DND-41 (cell line): ENCODE measurements around the gene WDR86.
A peak's percentile ranks its signal among the peaks of the same experiment; 100 is the strongest.

Experiments used
- ATAC-seq: fragments of 200-7000 bp; cut with Tn5 transposase; 3 replicates; pipeline ENCODE4 v1.9.1; 2021; ENCODE audit warnings: low read depth; ENCODE audit not compliant: insufficient read depth
- DNase-seq: peaks from one replicate; pipeline ENCODE4 v3.0.0-alpha.2; 2020
- H2AFZ ChIP-seq: 2 replicates; pipeline ENCODE4 v1.6.0; 2012; ENCODE audit warnings: low read depth, low read length
- H3K27ac ChIP-seq: 2 replicates; pipeline ENCODE4 v1.5.1; 2012; ENCODE audit warnings: low read length, inconsistent platforms
- H3K27me3 ChIP-seq: fragments of 200-600 bp; sonication (generic); 2 replicates; pipeline ENCODE4 v1.6.0; 2012; ENCODE audit warnings: low read length, mild to moderate bottlenecking, inconsistent platforms; ENCODE audit not compliant: insufficient read depth, poor library complexity
- H3K36me3 ChIP-seq: 2 replicates; pipeline ENCODE4 v1.5.1; 2012; ENCODE audit warnings: low read length, inconsistent platforms; ENCODE audit not compliant: insufficient read depth
- H3K4me1 ChIP-seq: 2 replicates; pipeline ENCODE4 v1.5.1; 2012; ENCODE audit warnings: mild to moderate bottlenecking, low read length; ENCODE audit not compliant: insufficient read depth
- H3K4me2 ChIP-seq: 2 replicates; pipeline ENCODE4 v1.6.0; 2012; ENCODE audit warnings: mild to moderate bottlenecking, moderate library complexity, low read length, inconsistent platforms; ENCODE audit not compliant: insufficient read depth
- H3K4me3 ChIP-seq, 2 experiments: fragments of 200-600 bp in 1 of 2; shearing (Covaris generic) in 1 of 2; 2 replicates each; pipeline ENCODE4 v1.5.1; 2012 to 2016; ENCODE audit warnings: inconsistent platforms in 2 of 2, low read length in 2 of 2, mild to moderate bottlenecking in 2 of 2, low read depth in 1 of 2, moderate library complexity in 1 of 2
- H3K79me2 ChIP-seq: 2 replicates; pipeline ENCODE4 v1.6.0; 2012; ENCODE audit warnings: low read length, inconsistent platforms; ENCODE audit not compliant: insufficient read depth
- H3K9ac ChIP-seq: 2 replicates; pipeline ENCODE4 v1.6.0; 2012; ENCODE audit warnings: low read depth, mild to moderate bottlenecking, inconsistent platforms, low read length, moderate library complexity
- H3K9me3 ChIP-seq: 2 replicates; pipeline ENCODE4 v1.5.1; 2012; ENCODE audit warnings: low read length, moderate library complexity, mild to moderate bottlenecking, inconsistent platforms; ENCODE audit not compliant: insufficient read depth, severe bottlenecking
- H4K20me1 ChIP-seq: 2 replicates; pipeline ENCODE4 v1.6.0; 2012; ENCODE audit warnings: low read length; ENCODE audit not compliant: insufficient read depth
- EZH2 ChIP-seq: IDR thresholded peaks from 3 replicates; pipeline ENCODE4 v1.6.1; 2012; ENCODE audit warnings: borderline replicate concordance, low read depth, mild to moderate bottlenecking, moderate library complexity, low read length, inconsistent platforms; ENCODE audit not compliant: severe bottlenecking
- TF ChIP-seq, protein P1 (sequence below): IDR thresholded peaks from 2 replicates; pipeline ENCODE4 v1.5.1; 2012; ENCODE audit warnings: borderline replicate concordance, low read length, moderate library complexity, mild to moderate bottlenecking; ENCODE audit not compliant: poor library complexity, severe bottlenecking; ENCODE audit errors: extremely low read depth

Gene WDR86

DNA sequence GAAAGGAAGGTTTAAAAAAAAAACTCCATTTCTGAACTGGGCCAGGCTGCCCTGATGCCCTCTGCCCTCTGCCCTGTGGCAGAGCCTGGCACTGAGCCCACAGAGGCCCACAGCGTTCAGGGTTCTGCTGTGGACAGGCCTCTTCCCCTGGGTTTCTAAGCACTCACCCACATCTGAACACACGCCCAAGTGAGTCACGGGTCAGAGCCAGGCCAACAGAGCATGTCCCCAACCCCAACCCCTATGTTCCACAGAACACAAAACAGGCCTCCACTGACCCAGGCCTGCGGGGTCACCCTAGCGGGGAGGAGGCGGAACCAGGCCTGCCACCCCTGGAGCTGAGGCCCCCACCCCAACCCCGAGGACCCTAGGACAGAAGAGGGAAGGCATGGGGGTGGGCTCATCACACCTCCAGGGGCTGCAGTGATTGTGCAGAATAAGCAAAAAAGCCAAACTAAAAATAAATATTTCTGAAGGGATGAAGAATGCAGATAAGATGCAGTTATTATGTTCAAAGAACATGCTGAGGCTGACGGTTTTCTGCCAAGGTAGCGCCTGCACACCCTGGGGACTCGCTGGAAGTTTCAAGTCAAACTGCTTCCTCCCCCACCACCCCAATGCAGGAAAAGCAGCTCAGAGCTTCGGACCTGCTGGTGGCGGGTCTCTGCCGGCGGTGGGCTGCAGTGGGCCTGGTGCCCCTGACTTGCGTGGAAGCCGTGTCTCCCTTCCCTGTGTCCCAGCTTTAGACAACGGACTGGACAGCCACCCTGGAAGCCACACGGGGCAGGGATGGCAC is 5.4 kb downstream of the WDR86 start:
- peak; percentile 66 for DNase-seq
- Histone ChIP-seq H3K9ac (peak overlapping the region; percentile 46), H4K20me1 (no peaks in the 10 kb centered on the region), H3K4me1 (peaks cover 71% of the 10 kb centered on the region), H3K9me3 (no peaks in the 10 kb centered on the region), H3K79me2 (peaks cover 28% of the 10 kb centered on the region), H3K27me3 (no peaks in the 10 kb centered on the region), H3K4me2 (peak overlapping the region; percentile 48), H3K27ac (peak overlapping the region; percentile 88), H3K36me3 (peaks cover 11% of the 10 kb centered on the region; the same call in 1 of the 2 replicates), H2AFZ (no peak overlapping the region), H3K4me3 (peak overlapping the region in 1 of 2 experiments; percentile 18; a peak in 1 of 4 replicates)
- TF ChIP-seq, protein P1, sequence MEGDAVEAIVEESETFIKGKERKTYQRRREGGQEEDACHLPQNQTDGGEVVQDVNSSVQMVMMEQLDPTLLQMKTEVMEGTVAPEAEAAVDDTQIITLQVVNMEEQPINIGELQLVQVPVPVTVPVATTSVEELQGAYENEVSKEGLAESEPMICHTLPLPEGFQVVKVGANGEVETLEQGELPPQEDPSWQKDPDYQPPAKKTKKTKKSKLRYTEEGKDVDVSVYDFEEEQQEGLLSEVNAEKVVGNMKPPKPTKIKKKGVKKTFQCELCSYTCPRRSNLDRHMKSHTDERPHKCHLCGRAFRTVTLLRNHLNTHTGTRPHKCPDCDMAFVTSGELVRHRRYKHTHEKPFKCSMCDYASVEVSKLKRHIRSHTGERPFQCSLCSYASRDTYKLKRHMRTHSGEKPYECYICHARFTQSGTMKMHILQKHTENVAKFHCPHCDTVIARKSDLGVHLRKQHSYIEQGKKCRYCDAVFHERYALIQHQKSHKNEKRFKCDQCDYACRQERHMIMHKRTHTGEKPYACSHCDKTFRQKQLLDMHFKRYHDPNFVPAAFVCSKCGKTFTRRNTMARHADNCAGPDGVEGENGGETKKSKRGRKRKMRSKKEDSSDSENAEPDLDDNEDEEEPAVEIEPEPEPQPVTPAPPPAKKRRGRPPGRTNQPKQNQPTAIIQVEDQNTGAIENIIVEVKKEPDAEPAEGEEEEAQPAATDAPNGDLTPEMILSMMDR, result no peak
- no peak for TF ChIP-seq EZH2
- ATAC-seq, result peak; percentile 48

DNA sequence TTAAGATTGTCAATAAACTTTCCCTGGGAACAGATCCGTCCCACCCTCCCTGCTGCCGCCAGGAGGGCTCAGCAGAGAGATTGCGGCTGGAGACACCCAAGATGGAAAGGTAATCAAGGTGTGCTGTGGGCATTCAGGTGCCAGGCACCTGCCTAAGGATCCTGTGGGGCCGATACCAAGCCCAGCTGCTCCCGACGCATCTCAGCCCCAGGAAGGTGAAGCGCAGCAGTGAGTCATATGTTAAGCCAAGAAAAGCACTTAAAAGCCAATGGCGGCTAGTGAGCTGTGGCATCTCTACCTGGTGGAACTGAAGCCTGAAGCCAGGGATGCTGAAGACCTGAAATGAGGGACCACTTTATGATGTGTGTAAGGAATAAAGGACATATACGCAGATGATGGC is 6.1 kb downstream of the WDR86 start:
- DNase-seq (peak; percentile 31), ATAC-seq (peak; percentile 20; the same call in 2 of the 3 replicates)
- H2AFZ ChIP-seq, result 0 out of 2 replicates have a peak overlapping the region, but pooled peaks have one; percentile 11

DNA sequence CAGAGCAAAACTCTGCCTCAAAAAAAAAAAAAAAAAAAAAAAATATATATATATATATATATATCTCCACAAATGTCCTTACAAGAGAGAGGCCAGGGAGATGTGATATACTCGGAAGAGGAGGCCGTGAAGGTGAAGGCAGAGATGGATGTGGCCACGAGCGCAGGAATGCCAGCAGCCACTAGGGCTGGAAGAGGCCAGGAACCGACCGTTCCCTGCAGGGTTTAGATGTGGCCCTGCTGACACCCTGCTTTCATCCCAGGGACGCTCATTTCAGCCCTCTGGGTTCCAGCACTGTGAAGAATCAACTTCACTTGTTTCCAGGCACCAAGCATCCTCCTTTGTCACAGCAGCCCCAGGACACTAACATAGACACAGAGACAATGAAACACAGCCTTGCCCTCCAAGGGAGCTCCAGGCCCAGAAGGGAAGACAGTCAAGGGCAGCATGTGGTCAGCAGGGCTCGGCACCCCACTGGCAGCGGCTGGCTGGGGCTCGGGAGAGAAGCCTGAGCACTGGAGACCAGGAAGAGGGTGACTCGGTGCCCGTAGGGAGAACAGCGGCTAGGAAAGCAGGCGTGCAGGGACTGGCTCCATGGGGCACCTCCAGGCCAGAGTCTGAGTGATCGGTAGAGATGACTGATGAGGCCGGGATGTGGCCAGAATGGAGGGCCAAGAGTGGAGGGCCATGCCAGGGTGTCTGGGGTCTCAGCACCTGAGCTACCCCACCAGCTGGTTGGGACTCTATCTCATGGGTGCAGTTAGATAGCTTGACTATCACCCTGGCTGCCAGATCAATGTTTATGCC is 7.6 kb downstream of the WDR86 start:
- Histone ChIP-seq H3K27me3 (no peaks in the 10 kb centered on the region), H3K4me1 (peaks cover 54% of the 10 kb centered on the region), H3K9ac (peak overlapping the region; percentile 46), H4K20me1 (no peaks in the 10 kb centered on the region), H3K79me2 (peaks cover 10% of the 10 kb centered on the region), H3K4me2 (peak overlapping the region; percentile 48; the same call in 1 of the 2 replicates), H2AFZ (no peak overlapping the region), H3K27ac (peak overlapping the region; percentile 88), H3K36me3 (peaks cover 25% of the 10 kb centered on the region), H3K9me3 (peaks cover 7% of the 10 kb centered on the region), H3K4me3 (no peak overlapping the region)
- TF ChIP-seq, protein P1, result peak; percentile 32
- no peak for TF ChIP-seq EZH2
- no peak; the same call in 2 of the 3 replicates for ATAC-seq
- DNase-seq, result no peak

More for the DNA sequence above, 6.1 kb downstream of the WDR86 start:
- peaks cover 14% of the 10 kb centered on the region for H3K36me3 ChIP-seq
- no peak for TF ChIP-seq EZH2
- TF ChIP-seq, protein P1, result no peak
- peak overlapping the region; percentile 48 for H3K4me2 ChIP-seq
- peak overlapping the region; percentile 88 for H3K27ac ChIP-seq
- peak overlapping the region; percentile 46 for H3K9ac ChIP-seq
- peaks cover 67% of the 10 kb centered on the region for H3K4me1 ChIP-seq
- H3K27me3 ChIP-seq, result no peaks in the 10 kb centered on the region
- H3K79me2 ChIP-seq, result peaks cover 22% of the 10 kb centered on the region
- no peaks in the 10 kb centered on the region for H3K9me3 ChIP-seq
- peak overlapping the region in 1 of 2 experiments; percentile 15; a peak in 1 of 4 replicates for H3K4me3 ChIP-seq
- no peaks in the 10 kb centered on the region for H4K20me1 ChIP-seq
